ENCODE data around the gene PRKG1. TPM values are rescaled to one million over a fixed set of nuclear protein-coding genes. Genes with fewer than 3 reads are reported as not detected.

PRKG1 gene
- total RNA-seq, 1 donor from 2014 or later, result 28.2 TPM

- intact Hi-C loops (cut with DNase I), result no loop called here
- ATAC-seq (ENCODE audit: poor library complexity) (no peak), DNase-seq (no peak)
These were observed 793.7 kb downstream of the PRKG1 start for GRCh38 chr10:51867956-51868355.

- intact Hi-C loops (cut with DNase I), result no loop called here
- DNase-seq (no peak), ATAC-seq (ENCODE audit: poor library complexity) (no peak)
These were observed 799.8 kb downstream of the PRKG1 start for GRCh38 chr10:51874131-51874530.

GRCh38 chr10:51875610-51876009, 801.3 kb downstream of the PRKG1 start:
- no peak for ATAC-seq (ENCODE audit: poor library complexity)
- intact Hi-C loops (cut with DNase I), result no loop called here
- no peak for DNase-seq

GRCh38 chr10:51876503-51876902, 802.2 kb downstream of the PRKG1 start:
- peak; percentile 38 for ATAC-seq (ENCODE audit: poor library complexity)
- DNase-seq, result no peak
- intact Hi-C loops (cut with DNase I), result no loop called here

DNA sequence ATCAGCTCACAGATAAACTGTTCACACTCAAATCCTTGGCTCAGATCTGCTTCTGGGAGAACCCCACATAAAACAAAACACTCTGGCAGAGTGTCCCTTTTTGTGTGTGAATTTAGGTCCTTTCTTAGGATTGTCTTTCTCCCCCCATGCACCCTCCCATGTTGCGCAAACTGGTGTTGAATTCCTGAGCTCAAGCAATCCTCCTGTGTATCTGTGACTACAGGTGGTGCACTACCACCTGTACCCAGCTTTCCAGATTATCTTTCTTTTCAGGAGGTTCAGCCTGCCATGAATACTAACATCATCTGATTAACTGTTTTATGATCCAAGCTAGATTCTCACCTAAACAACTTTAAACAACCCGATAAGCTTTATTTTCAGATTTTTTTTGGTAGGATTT, 802.7 kb downstream of the PRKG1 start:
- no peak for DNase-seq
- no peak for ATAC-seq (ENCODE audit: poor library complexity)
- intact Hi-C loops (cut with DNase I), result no loop called here

- DNase-seq (no peak), ATAC-seq (ENCODE audit: poor library complexity) (no peak)
- intact Hi-C loops (cut with DNase I), result no loop called here
These were observed 803.3 kb downstream of the PRKG1 start for GRCh38 chr10:51877636-51878035.

DNA sequence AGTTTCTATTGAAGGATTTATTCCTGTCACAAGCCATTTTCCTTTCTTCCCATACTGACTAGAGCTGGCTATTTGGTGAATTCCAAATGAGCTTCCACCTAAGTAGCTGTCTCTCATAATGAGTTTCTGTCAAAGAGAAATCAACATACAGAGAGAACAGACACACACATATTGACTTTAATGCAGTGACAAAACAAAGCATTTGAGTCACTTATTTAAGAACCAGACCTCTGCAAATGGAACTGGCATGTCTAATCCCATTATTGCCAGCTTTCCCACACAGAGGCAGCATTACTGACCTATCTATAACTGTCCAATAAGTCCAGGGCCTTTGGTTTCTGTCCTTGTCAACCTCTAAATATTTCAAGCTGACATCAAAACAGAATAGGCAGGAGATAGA, 804.4 kb downstream of the PRKG1 start:
- intact Hi-C loops (cut with DNase I), result no loop called here
- DNase-seq (no peak), ATAC-seq (ENCODE audit: poor library complexity) (peak; percentile 19)

DNA sequence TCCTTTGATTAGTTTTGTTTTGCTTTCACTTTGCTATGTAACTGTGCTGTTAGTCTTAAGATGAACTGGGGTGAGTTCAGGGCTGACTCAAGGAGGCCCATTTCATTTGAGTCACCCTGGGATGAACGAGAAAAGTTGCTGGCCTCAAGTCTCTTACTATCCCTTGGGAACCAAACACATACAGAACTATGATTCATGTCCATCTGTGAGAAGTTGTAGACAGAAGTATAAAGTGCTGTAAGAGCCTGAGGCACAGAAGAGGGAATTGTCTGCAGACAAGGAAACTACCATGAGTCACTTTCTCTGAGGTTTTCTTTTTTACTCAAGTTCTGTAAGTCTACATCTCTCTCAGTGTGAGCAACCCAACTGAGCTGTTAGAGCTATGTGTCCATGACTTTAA, 805.0 kb downstream of the PRKG1 start:
- intact Hi-C loops (cut with DNase I), result no loop called here
- DNase-seq, result no peak

GRCh38 chr10:51881213-51881612, 806.9 kb downstream of the PRKG1 start:
- intact Hi-C loops (cut with DNase I), result no loop called here

More for the DNA sequence above, 805.0 kb downstream of the PRKG1 start:
- peak; percentile 85 for ATAC-seq (ENCODE audit: poor library complexity)

GRCh38 chr10:51886438-51887068, 812.3 kb downstream of the PRKG1 start:
- DNase-seq (no peak), ATAC-seq (ENCODE audit: poor library complexity) (no peak)
- intact Hi-C loops (cut with DNase I), result no loop called here

More at GRCh38 chr10:51881213-51881612, 806.9 kb downstream of the PRKG1 start:
- no peak for DNase-seq
- no peak for ATAC-seq (ENCODE audit: poor library complexity)

- DNase-seq, result no peak
- peak; percentile 36 for ATAC-seq (ENCODE audit: poor library complexity)
- intact Hi-C loops (cut with DNase I), result no loop called here
These were observed 814.0 kb downstream of the PRKG1 start for GRCh38 chr10:51888263-51888662.

DNA sequence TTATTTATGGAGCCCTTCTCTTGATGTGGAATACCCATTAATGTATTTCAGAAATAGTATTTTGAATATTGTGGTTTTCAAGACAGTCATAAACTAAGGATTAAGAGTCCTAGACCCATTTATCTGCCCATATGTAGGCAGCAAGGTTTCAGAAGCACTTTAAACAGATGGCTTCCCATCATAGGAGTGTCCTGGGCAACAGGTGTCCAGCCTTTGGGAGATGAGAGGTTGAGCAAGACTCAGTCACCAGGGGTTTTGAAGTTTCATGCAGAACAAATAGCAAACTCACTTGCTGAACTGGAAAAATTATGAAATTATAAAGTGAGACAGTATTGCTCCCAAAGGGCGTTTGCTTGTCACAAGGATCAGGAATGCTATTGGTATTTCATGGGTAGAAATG, 818.0 kb downstream of the PRKG1 start:
- DNase-seq (no peak), ATAC-seq (ENCODE audit: poor library complexity) (no peak)
- intact Hi-C loops (cut with DNase I), result no loop called here

GRCh38 chr10:51892965-51893658, 818.8 kb downstream of the PRKG1 start:
- no peak for DNase-seq
- intact Hi-C loops (cut with DNase I), result no loop called here
- ATAC-seq (ENCODE audit: poor library complexity), result no peak

DNA sequence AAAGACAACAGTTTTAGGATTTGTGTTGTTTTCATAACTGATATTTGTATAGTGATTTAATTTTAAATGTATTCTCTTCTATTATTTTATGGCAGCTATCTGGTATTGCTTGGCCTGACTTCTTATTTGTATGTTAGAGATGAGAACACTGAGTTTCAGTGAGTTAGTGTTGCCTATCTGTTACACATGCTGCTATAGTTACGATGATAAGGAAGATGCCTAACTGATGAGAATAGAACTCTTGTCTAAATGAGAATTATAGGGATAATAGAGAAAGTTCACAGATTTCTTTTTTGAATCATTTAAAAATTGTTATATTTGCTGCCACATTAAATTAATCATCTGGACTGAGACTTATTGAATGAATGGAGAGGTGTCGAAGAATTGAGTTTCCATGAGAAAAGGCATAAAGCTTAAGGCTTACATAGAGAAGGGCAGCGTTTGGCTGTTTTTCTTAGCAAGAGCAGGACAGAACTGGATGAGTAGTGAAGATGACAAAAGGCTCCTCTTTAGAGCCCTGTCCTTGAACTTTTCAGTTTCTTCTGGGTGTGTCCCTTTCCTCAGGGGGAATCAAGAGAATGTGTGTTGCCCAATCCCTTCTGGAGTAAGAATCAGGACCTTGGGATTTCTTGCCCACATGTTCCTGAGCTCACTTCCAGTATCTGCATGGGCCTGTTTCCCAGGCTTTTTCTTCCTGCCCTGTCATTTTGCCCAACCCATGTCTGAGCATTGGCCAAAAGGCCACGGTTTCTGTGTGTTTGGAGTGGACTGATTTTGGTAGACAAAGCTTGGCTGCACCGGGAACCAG, 820.7 kb downstream of the PRKG1 start:
- ATAC-seq (ENCODE audit: poor library complexity) (peak; percentile 88), DNase-seq (peak; percentile 65)
- intact Hi-C loops (cut with DNase I), result no loop called here

DNA sequence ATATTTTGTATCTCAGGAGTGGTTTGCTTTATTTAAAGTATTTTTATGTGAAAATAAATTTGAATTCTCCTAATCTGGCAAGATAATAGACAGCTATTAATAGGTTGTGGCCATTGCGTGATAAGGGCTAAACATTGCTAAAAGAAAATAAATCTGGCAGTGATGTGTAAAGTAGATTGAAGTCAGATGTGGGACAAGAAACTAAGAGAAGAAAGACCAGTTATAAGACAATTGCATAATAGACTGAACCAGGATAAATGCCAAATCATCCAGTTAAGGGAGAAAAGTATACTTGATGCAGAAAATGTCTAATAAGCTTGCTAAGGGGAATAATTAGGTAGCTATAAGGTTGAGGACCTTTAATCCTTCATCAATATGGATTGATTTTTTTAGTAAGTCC, 822.6 kb downstream of the PRKG1 start:
- peak; percentile 69 for ATAC-seq (ENCODE audit: poor library complexity)
- intact Hi-C loops (cut with DNase I), result no loop called here
- DNase-seq, result no peak

DNA sequence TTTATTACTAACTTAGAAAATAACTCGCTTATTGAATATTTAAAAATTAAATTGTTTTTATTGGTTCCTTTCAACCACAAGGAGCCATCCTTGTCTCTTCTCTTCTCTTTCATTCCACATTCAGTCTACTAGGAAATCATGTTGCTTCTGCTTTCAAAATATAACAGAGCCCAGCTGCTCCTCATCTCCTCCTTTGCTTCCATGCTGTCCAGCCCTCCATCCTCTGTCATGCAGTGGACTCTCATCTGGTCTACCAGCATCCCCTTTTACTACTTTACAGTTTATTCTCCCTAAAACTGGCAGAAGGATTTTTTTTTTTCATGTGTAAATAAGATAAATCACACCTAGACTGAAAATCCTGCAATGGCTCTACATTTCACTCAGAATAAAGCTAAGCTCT, 823.3 kb downstream of the PRKG1 start:
- DNase-seq (no peak), ATAC-seq (ENCODE audit: poor library complexity) (peak; percentile 40)
- intact Hi-C loops (cut with DNase I), result no loop called here

DNA sequence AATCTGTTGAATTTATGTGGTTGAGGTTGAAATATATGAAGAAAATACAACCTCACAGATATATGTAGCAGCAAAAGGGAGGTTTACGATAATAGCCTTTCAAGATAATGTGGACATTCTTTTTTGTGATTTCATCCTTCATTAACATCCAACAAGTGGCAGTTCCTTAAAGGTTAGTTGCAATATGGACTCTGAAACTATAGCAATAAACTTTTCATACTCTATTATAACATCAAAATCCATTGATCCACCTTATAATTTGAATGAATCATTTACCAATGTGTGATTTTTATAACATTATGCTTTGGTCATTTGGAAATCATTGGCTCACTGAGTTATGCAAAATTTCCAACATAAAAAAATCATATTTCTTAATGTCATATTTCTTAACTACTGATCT, 825.9 kb downstream of the PRKG1 start:
- ATAC-seq (ENCODE audit: poor library complexity) (no peak), DNase-seq (no peak)
- intact Hi-C loops (cut with DNase I), result no loop called here

GRCh38 chr10:51903675-51904074, 829.4 kb downstream of the PRKG1 start:
- intact Hi-C loops (cut with DNase I), result no loop called here

DNA sequence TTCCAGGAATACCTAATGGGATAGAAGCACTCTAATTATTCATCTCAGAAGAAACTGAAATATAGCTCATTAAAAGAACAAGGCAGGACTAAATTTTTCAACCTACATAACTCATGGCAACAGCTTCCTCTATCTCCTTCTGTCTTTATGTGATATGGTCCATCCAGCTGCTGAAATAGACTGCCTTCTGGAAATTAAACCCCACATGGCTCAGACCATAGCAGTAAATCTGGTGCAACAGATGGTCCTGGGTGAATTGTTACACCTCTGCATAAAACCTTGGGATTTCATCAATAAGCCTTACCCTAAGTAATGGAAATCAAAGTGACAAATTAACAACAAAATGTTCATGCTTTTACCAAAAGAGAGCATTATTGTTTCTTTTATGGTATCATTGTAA, 830.7 kb downstream of the PRKG1 start:
- intact Hi-C loops (cut with DNase I), result no loop called here
- DNase-seq, result no peak
- ATAC-seq (ENCODE audit: poor library complexity), result no peak

More at GRCh38 chr10:51903675-51904074, 829.4 kb downstream of the PRKG1 start:
- no peak for DNase-seq
- ATAC-seq (ENCODE audit: poor library complexity), result no peak

GRCh38 chr10:51907361-51907760, 833.1 kb downstream of the PRKG1 start:
- ATAC-seq (ENCODE audit: poor library complexity), result no peak
- no peak for DNase-seq
- intact Hi-C loops (cut with DNase I), result no loop called here

Measured in Right ventricle myocardium superior (tissue), 1 donor.